Measurements from ENCODE around the gene PIP4K2A. TPM values are rescaled to one million over a fixed set of nuclear protein-coding genes. Genes with fewer than 3 reads are reported as not detected.

PIP4K2A gene
- total and polyA plus RNA-seq, 12 donors, result 12.3 to 70.6 (median 28.5) TPM

DNA sequence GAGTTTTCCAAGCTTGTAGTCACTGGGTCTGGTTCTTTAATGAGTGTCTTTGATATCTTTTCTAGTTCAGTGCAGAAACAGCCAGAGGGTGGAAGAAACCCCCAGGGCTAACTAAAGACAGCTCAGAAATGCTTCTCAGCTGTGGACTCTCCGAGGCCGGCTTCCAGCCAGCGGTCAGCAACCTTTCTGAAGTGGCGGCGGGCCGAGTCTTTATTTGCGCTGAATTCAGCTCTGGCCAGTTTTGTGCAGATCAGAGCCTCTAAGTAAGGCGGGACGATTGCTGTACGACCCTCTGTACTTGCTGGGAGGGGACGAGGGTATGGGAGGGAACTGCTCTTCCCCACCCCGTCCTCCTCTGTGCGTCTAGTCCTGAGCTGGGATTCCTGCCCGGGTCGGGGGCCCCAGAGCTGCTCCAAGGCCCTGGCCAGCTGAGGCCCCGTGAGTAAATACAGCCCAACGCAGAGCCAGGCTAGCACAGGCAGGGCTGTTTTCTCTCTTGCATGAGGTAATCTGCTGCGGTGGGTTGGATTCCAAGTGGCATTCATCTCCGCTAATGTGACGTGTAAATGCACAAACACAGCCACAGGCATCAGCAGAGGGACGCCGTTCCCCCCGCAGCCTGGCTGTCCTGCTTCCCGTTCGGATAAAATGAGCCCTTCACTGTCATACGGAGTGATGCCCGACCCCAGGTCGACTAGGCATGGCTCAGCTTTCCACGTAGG, 159.8 kb downstream of the PIP4K2A start:
- H3K4me3 ChIP-seq, result no peak overlapping the region
- peak overlapping the region in 2 of 5 donors; percentile 55 to 61 for H3K27ac ChIP-seq
- no peaks in the 10 kb centered on the region for H3K27me3 ChIP-seq
- peak; percentile 26 to 83 (median 39) for DNase-seq
- no peaks in the 10 kb centered on the region for H3K9me3 ChIP-seq (replicated peaks in 1 of 3)
- peaks cover 0 to 6% of the 10 kb centered on the region in 2 donors for H3K36me3 ChIP-seq (replicated peaks in 1 of 2)
- 45 to 74% (median 56%) methylated on average over 22 to 29 of the region's 29 CpGs for WGBS, 4 donors
- TF ChIP-seq, protein P1, sequence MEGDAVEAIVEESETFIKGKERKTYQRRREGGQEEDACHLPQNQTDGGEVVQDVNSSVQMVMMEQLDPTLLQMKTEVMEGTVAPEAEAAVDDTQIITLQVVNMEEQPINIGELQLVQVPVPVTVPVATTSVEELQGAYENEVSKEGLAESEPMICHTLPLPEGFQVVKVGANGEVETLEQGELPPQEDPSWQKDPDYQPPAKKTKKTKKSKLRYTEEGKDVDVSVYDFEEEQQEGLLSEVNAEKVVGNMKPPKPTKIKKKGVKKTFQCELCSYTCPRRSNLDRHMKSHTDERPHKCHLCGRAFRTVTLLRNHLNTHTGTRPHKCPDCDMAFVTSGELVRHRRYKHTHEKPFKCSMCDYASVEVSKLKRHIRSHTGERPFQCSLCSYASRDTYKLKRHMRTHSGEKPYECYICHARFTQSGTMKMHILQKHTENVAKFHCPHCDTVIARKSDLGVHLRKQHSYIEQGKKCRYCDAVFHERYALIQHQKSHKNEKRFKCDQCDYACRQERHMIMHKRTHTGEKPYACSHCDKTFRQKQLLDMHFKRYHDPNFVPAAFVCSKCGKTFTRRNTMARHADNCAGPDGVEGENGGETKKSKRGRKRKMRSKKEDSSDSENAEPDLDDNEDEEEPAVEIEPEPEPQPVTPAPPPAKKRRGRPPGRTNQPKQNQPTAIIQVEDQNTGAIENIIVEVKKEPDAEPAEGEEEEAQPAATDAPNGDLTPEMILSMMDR (IDR thresholded peaks at IDR 0.05), result no peak
- no peak for TF ChIP-seq POLR2A (IDR thresholded peaks at IDR 0.05)
- intact Hi-C loops (cut with DNase I), result no loop called here
- H3K4me1 ChIP-seq (replicated peaks in 1 of 2), result no peaks in the 10 kb centered on the region

DNA sequence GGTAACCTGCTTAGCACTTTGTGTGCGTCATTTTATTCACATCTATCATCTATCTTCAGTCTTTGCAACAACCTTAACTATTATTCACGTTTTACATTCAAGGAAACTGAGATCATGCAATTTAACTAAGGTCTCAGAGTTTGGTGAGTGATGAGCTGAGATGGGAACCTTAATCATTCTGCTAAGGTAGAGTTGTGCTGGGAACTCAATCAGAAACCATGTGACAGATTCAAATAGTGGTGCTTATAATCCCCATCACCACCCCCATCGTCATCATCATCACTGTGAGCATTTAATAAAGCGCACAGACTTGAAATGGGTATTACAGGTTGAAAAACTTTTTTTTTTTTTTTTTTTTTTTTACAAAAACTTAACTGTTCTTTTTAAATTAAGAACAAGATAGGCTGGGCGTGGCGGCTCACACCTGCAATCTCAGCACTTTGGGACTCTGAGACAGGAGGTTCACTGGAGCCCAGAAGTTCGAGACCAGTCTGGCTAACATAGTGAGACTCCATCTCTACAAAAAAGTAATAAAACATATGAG, 160.9 kb downstream of the PIP4K2A start:
- WGBS, 4 donors, result 93 to 97% (median 94%) methylated on average over 7 of the region's 7 CpGs
- peak overlapping the region in 1 of 5 donors; percentile 55 for H3K27ac ChIP-seq

DNA sequence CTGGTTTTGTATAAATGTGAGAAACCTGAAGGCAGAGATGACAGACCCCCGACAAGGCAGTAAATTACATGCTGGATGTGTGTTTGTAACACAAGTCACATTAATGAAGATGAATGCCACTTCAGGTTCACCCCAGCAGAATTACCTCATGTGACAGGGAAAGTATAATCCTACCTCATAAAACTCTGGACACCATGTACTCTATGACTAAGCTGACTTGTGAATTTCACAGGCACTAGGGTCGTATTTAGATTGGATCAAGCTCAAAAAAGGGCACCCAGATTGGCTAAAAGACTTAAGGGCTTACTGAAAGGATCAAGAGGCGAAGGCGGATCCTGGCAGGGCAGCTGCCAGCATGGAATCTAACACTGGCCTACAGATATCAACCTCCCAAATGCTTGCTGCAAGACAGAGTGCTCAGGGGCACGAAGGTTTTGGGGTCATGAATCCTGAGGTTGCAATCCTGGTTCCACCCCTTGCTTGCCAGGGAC, 161.4 kb downstream of the PIP4K2A start:
- Histone ChIP-seq H3K9me3 (replicated peaks in 1 of 3) (no peaks in the 10 kb centered on the region), H3K27me3 (no peaks in the 10 kb centered on the region), H3K4me1 (replicated peaks in 1 of 2) (no peaks in the 10 kb centered on the region), H3K27ac (no peak overlapping the region), H3K36me3 (replicated peaks in 1 of 2) (peaks cover 0 to 6% of the 10 kb centered on the region in 2 donors), H3K4me3 (no peak overlapping the region)
- no peak for TF ChIP-seq POLR2A (IDR thresholded peaks at IDR 0.05)
- TF ChIP-seq, protein P1 (IDR thresholded peaks at IDR 0.05), result no peak
- DNase-seq, result no peak
- 80 to 89% (median 86%) methylated on average over 5 of the region's 5 CpGs for WGBS, 4 donors
- intact Hi-C loops (cut with DNase I), result no loop called here

More for the DNA sequence above, 160.9 kb downstream of the PIP4K2A start:
- H3K4me3 ChIP-seq, result no peak overlapping the region
- H3K9me3 ChIP-seq (replicated peaks in 1 of 3), result no peaks in the 10 kb centered on the region
- TF ChIP-seq, protein P1 (IDR thresholded peaks at IDR 0.05), result no peak
- TF ChIP-seq POLR2A (IDR thresholded peaks at IDR 0.05), result no peak
- peaks cover 0 to 6% of the 10 kb centered on the region in 2 donors for H3K36me3 ChIP-seq (replicated peaks in 1 of 2)
- H3K4me1 ChIP-seq (replicated peaks in 1 of 2), result no peaks in the 10 kb centered on the region
- intact Hi-C loops (cut with DNase I), result no loop called here
- no peak for DNase-seq
- H3K27me3 ChIP-seq, result no peaks in the 10 kb centered on the region

DNA sequence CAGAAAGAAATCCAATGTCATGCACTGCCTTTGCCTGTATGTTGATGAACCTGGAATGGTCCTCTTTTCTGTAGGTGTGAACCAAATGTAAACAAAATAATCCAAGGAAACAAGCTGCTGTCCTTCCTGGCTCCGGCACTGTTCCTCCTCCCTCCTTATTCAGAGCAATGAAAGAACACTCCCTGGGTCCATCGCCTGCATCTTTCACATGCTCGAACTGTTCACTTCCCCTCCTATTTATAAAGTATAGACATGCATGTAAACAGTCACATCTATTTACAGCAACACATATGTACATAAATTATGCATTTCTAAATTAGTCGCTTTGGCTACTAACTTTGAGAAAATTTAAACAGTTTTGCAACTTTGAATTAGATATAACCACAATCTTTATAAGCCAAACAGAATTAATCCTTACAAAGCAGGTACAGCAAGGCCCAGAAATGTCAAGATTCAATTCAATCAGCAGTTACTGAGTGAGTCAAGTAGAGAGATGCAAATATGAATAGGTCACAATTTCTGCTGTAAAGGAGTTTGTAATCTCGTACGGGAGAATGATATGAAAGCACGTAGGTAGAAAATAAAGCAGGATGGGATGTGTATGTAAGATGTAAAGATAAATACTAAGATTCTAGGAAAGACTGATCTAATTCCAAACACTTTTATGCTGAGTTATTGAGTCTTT, 162.6 kb downstream of the PIP4K2A start:
- H3K4me1 ChIP-seq (replicated peaks in 1 of 2), result no peaks in the 10 kb centered on the region
- no peak overlapping the region for H3K4me3 ChIP-seq
- 87 to 95% (median 93%) methylated on average over 7 of the region's 7 CpGs for WGBS, 4 donors
- no peak overlapping the region for H3K27ac ChIP-seq
- H3K9me3 ChIP-seq (replicated peaks in 1 of 3), result no peaks in the 10 kb centered on the region
- intact Hi-C loops (cut with DNase I), result no loop called here
- H3K36me3 ChIP-seq (replicated peaks in 1 of 2), result peaks cover 0 to 6% of the 10 kb centered on the region in 2 donors
- DNase-seq, result no peak
- TF ChIP-seq, protein P1 (IDR thresholded peaks at IDR 0.05), result no peak
- TF ChIP-seq POLR2A (IDR thresholded peaks at IDR 0.05), result no peak
- no peaks in the 10 kb centered on the region for H3K27me3 ChIP-seq
